OCI-LY3 (cell line): ENCODE results near the gene ANKRD55.

Experiments
- EZH2phosphoT487 ChIP-seq: fragments of 200-600 bp; shearing (Covaris generic); IDR thresholded peaks from 2 replicates; pipeline ENCODE4 v1.6.1; 2018; ENCODE audit warnings: antibody characterized with exemption, mixed run types, low read depth
- TF ChIP-seq, protein P1 (sequence below): fragments of 200-600, 300-600 bp; sonication (generic); IDR thresholded peaks from 2 replicates; pipeline ENCODE4 v1.5.1; 2014; ENCODE audit warnings: antibody characterized with exemption, low read length, low read depth

DNA sequence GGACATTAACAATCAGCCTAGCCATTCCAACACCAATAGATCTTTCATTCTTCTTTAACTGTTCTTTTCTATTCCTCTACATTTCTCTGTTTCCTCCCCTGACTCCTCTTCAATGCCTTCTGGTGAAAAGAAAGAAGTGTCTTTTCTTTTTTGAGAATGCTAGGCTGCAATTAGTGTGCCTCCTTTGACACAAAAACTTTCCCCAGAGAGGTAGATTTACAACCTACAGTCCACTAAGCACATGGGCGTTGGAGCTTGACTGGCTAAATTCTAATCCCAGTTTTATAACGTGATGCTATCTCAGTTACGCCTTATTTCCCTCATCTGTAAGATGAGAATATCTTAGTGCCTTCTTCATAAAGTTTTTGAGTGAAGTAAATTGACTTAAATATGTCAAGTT lies 16.9 kb upstream of the ANKRD55 start:
- TF ChIP-seq, protein P1, sequence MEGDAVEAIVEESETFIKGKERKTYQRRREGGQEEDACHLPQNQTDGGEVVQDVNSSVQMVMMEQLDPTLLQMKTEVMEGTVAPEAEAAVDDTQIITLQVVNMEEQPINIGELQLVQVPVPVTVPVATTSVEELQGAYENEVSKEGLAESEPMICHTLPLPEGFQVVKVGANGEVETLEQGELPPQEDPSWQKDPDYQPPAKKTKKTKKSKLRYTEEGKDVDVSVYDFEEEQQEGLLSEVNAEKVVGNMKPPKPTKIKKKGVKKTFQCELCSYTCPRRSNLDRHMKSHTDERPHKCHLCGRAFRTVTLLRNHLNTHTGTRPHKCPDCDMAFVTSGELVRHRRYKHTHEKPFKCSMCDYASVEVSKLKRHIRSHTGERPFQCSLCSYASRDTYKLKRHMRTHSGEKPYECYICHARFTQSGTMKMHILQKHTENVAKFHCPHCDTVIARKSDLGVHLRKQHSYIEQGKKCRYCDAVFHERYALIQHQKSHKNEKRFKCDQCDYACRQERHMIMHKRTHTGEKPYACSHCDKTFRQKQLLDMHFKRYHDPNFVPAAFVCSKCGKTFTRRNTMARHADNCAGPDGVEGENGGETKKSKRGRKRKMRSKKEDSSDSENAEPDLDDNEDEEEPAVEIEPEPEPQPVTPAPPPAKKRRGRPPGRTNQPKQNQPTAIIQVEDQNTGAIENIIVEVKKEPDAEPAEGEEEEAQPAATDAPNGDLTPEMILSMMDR: no peak
- TF ChIP-seq EZH2phosphoT487: no peak
